Gastrocnemius medialis (tissue), 4 donors: Measurements from ENCODE around the gene ZBTB12. TPM values are rescaled to one million over a fixed set of nuclear protein-coding genes. Genes with fewer than 3 reads are reported as not detected.

Experiments
- ATAC-seq, 2 donors: fragments of 150-250 bp; one replicate each; pipeline ENCODE4 v1.9.1; 2016
- DNase-seq, 2 donors: peaks; one replicate each; pipeline ENCODE4 v3.0.0-alpha.2; 2019
- H3K27ac ChIP-seq, 4 donors: fragments of 200-600 bp; sonication (generic); 1 replicate in 1 of 4; 2 replicates in 3 of 4; pipeline ENCODE4 v1.5.1; 2016 to 2018; ENCODE audit warnings: mild to moderate bottlenecking in 2 of 4, moderate library complexity in 1 of 4
- H3K27me3 ChIP-seq, 3 donors: fragments of 200-600 bp; sonication (generic) in 2 of 3; 1 replicate in 1 of 3; 2 replicates in 2 of 3; pipeline versions ENCODE4 v1.5.1 to v1.6.0; 2016 to 2019; ENCODE audit warnings: mild to moderate bottlenecking in 1 of 3, moderate library complexity in 1 of 3
- H3K36me3 ChIP-seq, 2 donors: fragments of 200-600 bp; sonication (generic) in 1 of 2; one replicate each; pipeline ENCODE4 v1.5.1; 2017 to 2018
- H3K4me1 ChIP-seq, 2 donors: fragments of 200-600 bp; sonication (generic) in 1 of 2; one replicate each; pipeline ENCODE4 v1.5.1; 2016 to 2017; ENCODE audit warnings: mild to moderate bottlenecking in 2 of 2
- H3K4me3 ChIP-seq, 4 donors: fragments of 200-600 bp; sonication (generic) in 3 of 4; 1 replicate in 1 of 4; 2 replicates in 3 of 4; pipeline ENCODE4 v1.5.1; 2016 to 2019; ENCODE audit warnings: mild to moderate bottlenecking in 2 of 4
- H3K9me3 ChIP-seq, 3 donors: fragments of 200-600 bp; sonication (generic) in 2 of 3; 1 replicate in 1 of 3; 2 replicates in 2 of 3; pipeline ENCODE4 v1.5.1; 2016 to 2019
- POLR2A ChIP-seq, 2 donors: fragments of 450-650 bp; IDR thresholded peaks; one replicate each; pipeline ENCODE4 v1.6.1; 2017; ENCODE audit warnings: antibody characterized with exemption in 2 of 2, mild to moderate bottlenecking in 2 of 2, moderate library complexity in 2 of 2
- in situ Hi-C, 4 donors: fragments of 200-750 bp; cut with MboI; loops; one replicate each; pipeline versions ENCODE4 v1.15.0 to v1.8.0; 2017; ENCODE audit warnings: low sequenced_read_pairs in 4 of 4
- intact Hi-C: fragments of 100-400 bp; cut with DNase I; formaldehyde crosslinking; loops from one replicate; pipeline ENCODE4 v1.15.1; 2023; ENCODE audit warnings: low total_unique reads
- total RNA-seq, 4 donors: library from RNA; depleted of rRNA; stranded (reverse); fragments of >200 nt; gene quantifications; one replicate each; pipeline versions ENCODE4 v1.1.0 to v1.2.3, GENCODE V29; 2016
- TF ChIP-seq, protein P1 (sequence below), 5 experiments: fragments of 450-650 bp in 3 of 5; fragments of 200-600 bp in 2 of 5; sonication (generic) in 2 of 5; IDR thresholded peaks in 4 of 5; conservative IDR thresholded peaks in 1 of 5; 1 replicate in 4 of 5; 2 replicates in 1 of 5; pipeline ENCODE4 v1.5.1; 2016 to 2019; ENCODE audit warnings: antibody characterized with exemption in 5 of 5, mild to moderate bottlenecking in 3 of 5, moderate library complexity in 3 of 5

The ZBTB12 gene
- total RNA-seq, 4 donors from 2014 or later: 0.26 TPM; not detected in 3

DNA sequence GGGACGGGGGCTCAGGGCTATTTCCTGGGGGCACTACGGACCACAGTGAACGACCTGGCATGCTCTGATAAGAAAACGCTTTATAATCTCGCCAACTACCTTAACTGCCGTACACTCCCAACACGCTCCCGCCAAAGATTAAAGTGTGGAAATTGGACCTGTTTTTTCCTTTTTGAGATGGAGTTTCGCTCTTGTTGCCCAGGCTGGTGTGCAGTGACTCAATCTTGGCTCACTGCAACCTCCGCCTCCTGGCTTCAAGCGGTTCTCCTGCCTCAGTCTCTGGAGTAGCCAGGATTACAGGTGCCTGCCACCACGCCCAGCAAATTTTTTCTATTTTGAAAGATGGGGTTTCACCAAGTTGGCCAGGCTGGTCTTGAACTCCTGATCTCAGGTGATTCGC lies 22.7 kb downstream of the ZBTB12 start:
- Histone ChIP-seq H3K9me3 (no peaks in the 10 kb centered on the region), H3K4me3 (no peak overlapping the region), H3K4me1 (no peaks in the 10 kb centered on the region), H3K27ac (no peak overlapping the region), H3K36me3 (peaks cover 0 to 43% of the 10 kb centered on the region in 2 donors), H3K27me3 (no peaks in the 10 kb centered on the region)
- ATAC-seq (no peak), DNase-seq (no peak)
- TF ChIP-seq, protein P1, sequence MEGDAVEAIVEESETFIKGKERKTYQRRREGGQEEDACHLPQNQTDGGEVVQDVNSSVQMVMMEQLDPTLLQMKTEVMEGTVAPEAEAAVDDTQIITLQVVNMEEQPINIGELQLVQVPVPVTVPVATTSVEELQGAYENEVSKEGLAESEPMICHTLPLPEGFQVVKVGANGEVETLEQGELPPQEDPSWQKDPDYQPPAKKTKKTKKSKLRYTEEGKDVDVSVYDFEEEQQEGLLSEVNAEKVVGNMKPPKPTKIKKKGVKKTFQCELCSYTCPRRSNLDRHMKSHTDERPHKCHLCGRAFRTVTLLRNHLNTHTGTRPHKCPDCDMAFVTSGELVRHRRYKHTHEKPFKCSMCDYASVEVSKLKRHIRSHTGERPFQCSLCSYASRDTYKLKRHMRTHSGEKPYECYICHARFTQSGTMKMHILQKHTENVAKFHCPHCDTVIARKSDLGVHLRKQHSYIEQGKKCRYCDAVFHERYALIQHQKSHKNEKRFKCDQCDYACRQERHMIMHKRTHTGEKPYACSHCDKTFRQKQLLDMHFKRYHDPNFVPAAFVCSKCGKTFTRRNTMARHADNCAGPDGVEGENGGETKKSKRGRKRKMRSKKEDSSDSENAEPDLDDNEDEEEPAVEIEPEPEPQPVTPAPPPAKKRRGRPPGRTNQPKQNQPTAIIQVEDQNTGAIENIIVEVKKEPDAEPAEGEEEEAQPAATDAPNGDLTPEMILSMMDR (IDR thresholded peaks at IDR 0.05 in 4 of 5, conservative IDR thresholded peaks at IDR 0.05 in 1 of 5): no peak
- TF ChIP-seq POLR2A (IDR thresholded peaks at IDR 0.05): no peak
- intact Hi-C loops (no loop called here), in situ Hi-C loops (no loop called here)

DNA sequence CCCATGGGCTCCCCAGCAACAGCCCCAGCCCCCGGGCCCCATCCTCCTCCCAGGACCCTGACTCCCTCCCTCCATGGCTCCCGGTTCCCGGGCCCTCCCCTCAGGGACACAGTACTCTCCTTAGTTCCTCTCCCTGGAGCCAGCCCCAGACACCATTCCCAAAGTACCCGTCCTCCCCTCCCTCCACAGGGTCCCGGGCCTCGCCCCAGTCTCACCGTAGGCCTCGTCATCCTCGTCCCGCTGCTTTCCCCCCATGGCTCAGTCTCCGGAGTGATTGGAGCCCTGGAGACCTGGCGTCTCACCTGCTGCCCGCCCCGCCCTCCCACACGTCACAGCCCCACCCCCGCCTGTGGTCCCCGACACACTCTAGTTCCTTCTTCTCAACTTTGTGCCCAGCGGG lies 23.2 kb downstream of the ZBTB12 start, which contains the start of gene SLC44A4:
Gene SLC44A4, minus strand, starts transcription at position 272 of the 400 bp plus-strand sequence. Its CDS starts 17 bp downstream, at position 255.
- Histone ChIP-seq H3K4me1 (no peaks in the 10 kb centered on the region), H3K27ac (no peak within 1 kb of the TSS), H3K9me3 (no peaks in the 10 kb centered on the region), H3K36me3 (peaks cover 0 to 39% of the 10 kb centered on the region in 2 donors), H3K4me3 (no peak within 1 kb of the TSS), H3K27me3 (no peaks in the 10 kb centered on the region)
- TF ChIP-seq, protein P1 (IDR thresholded peaks at IDR 0.05 in 4 of 5, conservative IDR thresholded peaks at IDR 0.05 in 1 of 5): no peak
- no peak for TF ChIP-seq POLR2A (IDR thresholded peaks at IDR 0.05)
- intact Hi-C loops (no loop called here), in situ Hi-C loops (no loop called here)
- DNase-seq (no peak), ATAC-seq (no peak)

- Histone ChIP-seq H3K9me3 (no peaks in the 10 kb centered on the region), H3K4me1 (no peaks in the 10 kb centered on the region), H3K36me3 (peaks cover 0 to 34% of the 10 kb centered on the region in 2 donors), H3K4me3 (no peak overlapping the region), H3K27ac (no peak overlapping the region), H3K27me3 (no peaks in the 10 kb centered on the region)
- no peak for ATAC-seq
- in situ Hi-C loops: no loop called here
- DNase-seq: no peak
- TF ChIP-seq, protein P1 (IDR thresholded peaks at IDR 0.05 in 4 of 5, conservative IDR thresholded peaks at IDR 0.05 in 1 of 5): no peak
- TF ChIP-seq POLR2A (IDR thresholded peaks at IDR 0.05): no peak
- intact Hi-C loops: no loop called here
Measured at GRCh38 chr6:31878222-31878621, 23.7 kb downstream of the ZBTB12 start.

DNA sequence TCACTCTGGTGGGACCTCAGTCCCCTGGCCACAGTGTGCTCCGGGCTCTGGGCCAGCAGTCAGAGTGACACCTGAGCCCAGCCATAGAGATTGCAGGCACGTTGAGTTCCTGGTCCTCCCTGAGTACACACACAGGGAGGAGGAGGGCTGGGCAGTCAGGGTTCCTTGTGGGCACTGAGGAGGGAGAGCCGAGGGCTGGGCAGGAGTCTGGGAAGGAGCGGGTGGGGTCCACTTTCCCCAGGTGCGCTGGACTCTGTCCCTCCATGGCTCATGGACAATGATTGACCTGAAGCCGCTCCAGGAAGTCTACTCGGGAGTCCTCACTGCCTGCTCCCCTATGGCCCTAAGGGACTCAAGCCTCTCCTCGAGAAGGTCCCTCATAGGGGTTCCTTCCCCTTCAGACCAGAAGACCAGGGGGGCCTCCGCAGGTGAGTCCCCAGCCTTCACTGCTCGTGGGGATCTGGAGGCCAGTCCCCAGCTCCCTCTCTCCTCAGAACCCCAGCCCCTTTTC lies 24.2 kb downstream of the ZBTB12 start:
- ATAC-seq (no peak), DNase-seq (no peak)
- Histone ChIP-seq H3K27ac (no peak overlapping the region), H3K4me1 (no peaks in the 10 kb centered on the region), H3K4me3 (no peak overlapping the region), H3K9me3 (no peaks in the 10 kb centered on the region), H3K36me3 (peaks cover 0 to 28% of the 10 kb centered on the region in 2 donors), H3K27me3 (no peaks in the 10 kb centered on the region)
- in situ Hi-C loops: no loop called here
- intact Hi-C loops: no loop called here
- TF ChIP-seq POLR2A (IDR thresholded peaks at IDR 0.05): no peak
- TF ChIP-seq, protein P1 (IDR thresholded peaks at IDR 0.05 in 4 of 5, conservative IDR thresholded peaks at IDR 0.05 in 1 of 5): no peak
